Astrocyte (in vitro differentiated cells and primary cell): ENCODE results near the gene NHLRC3.

Source experiments
- EZH2 ChIP-seq: IDR thresholded peaks from 2 replicates; pipeline ENCODE4 v1.6.1; 2012; ENCODE audit warnings: mild to moderate bottlenecking, low read length, inconsistent platforms; ENCODE audit not compliant: insufficient read depth
- TF ChIP-seq, protein P1 (sequence below): IDR thresholded peaks from 2 replicates; pipeline ENCODE4 v1.5.1; 2011; ENCODE audit warnings: low read depth, mild to moderate bottlenecking, inconsistent platforms, low read length, moderate library complexity; ENCODE audit not compliant: insufficient read depth

DNA sequence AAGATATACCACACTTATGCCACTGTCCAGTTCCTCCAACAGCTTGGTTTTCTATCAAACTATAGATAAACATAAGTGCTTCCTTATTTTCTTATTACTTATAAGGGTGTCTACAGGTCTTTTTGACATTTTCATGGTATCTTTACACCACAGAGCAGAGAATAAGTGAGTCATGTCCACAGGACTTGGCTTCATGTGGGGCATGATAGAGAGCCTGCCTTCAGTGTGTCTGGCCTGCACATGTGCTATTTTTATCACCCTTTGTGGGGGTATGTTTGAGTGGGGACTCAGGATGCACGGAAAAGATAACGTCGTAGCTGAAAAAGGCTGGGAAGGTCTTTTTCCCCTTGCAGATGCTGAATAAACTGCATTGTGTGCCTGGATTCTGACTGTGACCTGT is 39.5 kb upstream of the NHLRC3 start:
- TF ChIP-seq, protein P1, sequence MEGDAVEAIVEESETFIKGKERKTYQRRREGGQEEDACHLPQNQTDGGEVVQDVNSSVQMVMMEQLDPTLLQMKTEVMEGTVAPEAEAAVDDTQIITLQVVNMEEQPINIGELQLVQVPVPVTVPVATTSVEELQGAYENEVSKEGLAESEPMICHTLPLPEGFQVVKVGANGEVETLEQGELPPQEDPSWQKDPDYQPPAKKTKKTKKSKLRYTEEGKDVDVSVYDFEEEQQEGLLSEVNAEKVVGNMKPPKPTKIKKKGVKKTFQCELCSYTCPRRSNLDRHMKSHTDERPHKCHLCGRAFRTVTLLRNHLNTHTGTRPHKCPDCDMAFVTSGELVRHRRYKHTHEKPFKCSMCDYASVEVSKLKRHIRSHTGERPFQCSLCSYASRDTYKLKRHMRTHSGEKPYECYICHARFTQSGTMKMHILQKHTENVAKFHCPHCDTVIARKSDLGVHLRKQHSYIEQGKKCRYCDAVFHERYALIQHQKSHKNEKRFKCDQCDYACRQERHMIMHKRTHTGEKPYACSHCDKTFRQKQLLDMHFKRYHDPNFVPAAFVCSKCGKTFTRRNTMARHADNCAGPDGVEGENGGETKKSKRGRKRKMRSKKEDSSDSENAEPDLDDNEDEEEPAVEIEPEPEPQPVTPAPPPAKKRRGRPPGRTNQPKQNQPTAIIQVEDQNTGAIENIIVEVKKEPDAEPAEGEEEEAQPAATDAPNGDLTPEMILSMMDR: no peak
- no peak for TF ChIP-seq EZH2
